ENCODE measurements around the gene DPY30. TPM values are rescaled to one million over a fixed set of nuclear protein-coding genes. Genes with fewer than 3 reads are reported as not detected.
"Not testable (repeated sequence)": the region's sequence is repeated elsewhere in the genome, so short reads cannot be mapped to it uniquely, and the experiment has no call there.

The DPY30 gene
- total RNA-seq, 1 experiment from 2014 or later = 105 TPM

DNA sequence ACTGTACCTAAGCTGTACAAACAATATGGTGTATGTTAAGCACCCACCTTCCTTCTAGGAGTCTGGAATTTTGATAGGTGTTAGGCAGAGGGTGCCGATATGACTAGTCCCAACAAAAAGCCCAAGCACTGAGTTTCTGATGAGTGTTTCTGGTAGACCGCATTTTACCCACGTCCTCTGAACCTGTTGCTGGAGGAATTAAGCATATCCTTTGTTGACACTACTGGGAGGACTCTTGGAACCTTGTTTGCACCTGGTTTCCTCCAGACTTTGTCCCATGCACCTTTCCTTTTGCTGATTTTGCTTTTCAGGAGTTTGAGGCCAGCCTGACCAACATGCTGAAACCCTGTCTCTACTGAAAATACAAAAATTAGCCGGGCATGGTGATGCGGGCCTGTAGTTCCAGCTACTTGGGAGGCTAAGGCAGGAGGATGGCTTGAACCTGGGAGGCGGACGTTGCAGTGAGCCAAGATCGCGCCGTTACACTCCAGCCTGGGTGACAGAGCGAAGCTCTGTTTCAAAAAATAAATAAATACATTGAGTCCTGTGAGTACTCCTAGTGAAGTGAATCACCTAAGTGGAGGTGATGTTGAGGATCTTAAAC is 12.3 kb upstream of the DPY30 start:
- no peaks in the 10 kb centered on the region for H3K27me3 ChIP-seq (ENCODE audit: control insufficient read depth, insufficient read depth, low read length)
- BruUV-seq (replicated peaks) = no TSS peak
- in situ Hi-C loops (cut with HindIII; ENCODE audit: low pct_unique_long_range_greater_than_20kb, low sequenced_read_pairs) = no loop called here
- H3K36me3 ChIP-seq (ENCODE audit: control insufficient read depth, insufficient read depth, low read length) = no peaks in the 10 kb centered on the region
- TF ChIP-seq POLR2AphosphoS5 (IDR thresholded peaks at IDR 0.05; ENCODE audit: low read depth, low read length) = no peak
- TF ChIP-seq, protein P1, sequence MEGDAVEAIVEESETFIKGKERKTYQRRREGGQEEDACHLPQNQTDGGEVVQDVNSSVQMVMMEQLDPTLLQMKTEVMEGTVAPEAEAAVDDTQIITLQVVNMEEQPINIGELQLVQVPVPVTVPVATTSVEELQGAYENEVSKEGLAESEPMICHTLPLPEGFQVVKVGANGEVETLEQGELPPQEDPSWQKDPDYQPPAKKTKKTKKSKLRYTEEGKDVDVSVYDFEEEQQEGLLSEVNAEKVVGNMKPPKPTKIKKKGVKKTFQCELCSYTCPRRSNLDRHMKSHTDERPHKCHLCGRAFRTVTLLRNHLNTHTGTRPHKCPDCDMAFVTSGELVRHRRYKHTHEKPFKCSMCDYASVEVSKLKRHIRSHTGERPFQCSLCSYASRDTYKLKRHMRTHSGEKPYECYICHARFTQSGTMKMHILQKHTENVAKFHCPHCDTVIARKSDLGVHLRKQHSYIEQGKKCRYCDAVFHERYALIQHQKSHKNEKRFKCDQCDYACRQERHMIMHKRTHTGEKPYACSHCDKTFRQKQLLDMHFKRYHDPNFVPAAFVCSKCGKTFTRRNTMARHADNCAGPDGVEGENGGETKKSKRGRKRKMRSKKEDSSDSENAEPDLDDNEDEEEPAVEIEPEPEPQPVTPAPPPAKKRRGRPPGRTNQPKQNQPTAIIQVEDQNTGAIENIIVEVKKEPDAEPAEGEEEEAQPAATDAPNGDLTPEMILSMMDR (IDR thresholded peaks at IDR 0.05) = no peak
- TF ChIP-seq REST (IDR thresholded peaks at IDR 0.05; ENCODE audit: insufficient read depth in 1 of 2, low read depth in 2 of 2, low read length in 1 of 2) = no peak
- TF ChIP-seq TCF7L2 (IDR thresholded peaks at IDR 0.05; ENCODE audit: low read depth, low read length) = no peak
- no peak for TF ChIP-seq SIN3A (IDR thresholded peaks at IDR 0.05; ENCODE audit: borderline replicate concordance, insufficient read depth, low read depth, low read length)
- ChIA-PET CTCF (interaction anchor here (1.0 kb wide), 1 partner anchor 12 kb away, joined by 3 read pairs; no protein-coding TSS in a partner anchor), POLR2A (no interaction called here)
- H3K4me1 ChIP-seq (ENCODE audit: control insufficient read depth, insufficient read depth, low read length) = no peaks in the 10 kb centered on the region
- no peak overlapping the region for H3K27ac ChIP-seq (ENCODE audit: low read length)
- intact Hi-C loops (cut with micrococcal nuclease; ENCODE audit: unreplicated experiment) = no loop called here
- ATAC-seq (0 out of 2 replicates have a peak, but pooled peaks have one; percentile 48), DNase-seq (ENCODE audit: low read depth, low spot score) (no peak)
- H3K9me3 ChIP-seq (ENCODE audit: control insufficient read depth, insufficient read depth, low read depth, low read length) = no peaks in the 10 kb centered on the region
- H3K4me3 ChIP-seq (ENCODE audit: low read depth in 2 of 2, low read length in 2 of 2) = no peak overlapping the region

- no peaks in the 10 kb centered on the region for H3K27me3 ChIP-seq (ENCODE audit: control insufficient read depth, insufficient read depth, low read length)
- ATAC-seq = no peak
- intact Hi-C loops (cut with micrococcal nuclease; ENCODE audit: unreplicated experiment) = no loop called here
- no peak for TF ChIP-seq TCF7L2 (IDR thresholded peaks at IDR 0.05; ENCODE audit: low read depth, low read length)
- no peak for TF ChIP-seq POLR2AphosphoS5 (IDR thresholded peaks at IDR 0.05; ENCODE audit: low read depth, low read length)
- no peak for TF ChIP-seq SIN3A (IDR thresholded peaks at IDR 0.05; ENCODE audit: borderline replicate concordance, insufficient read depth, low read depth, low read length)
- TF ChIP-seq, protein P1 (IDR thresholded peaks at IDR 0.05) = no peak
- TF ChIP-seq REST (IDR thresholded peaks at IDR 0.05; ENCODE audit: insufficient read depth in 1 of 2, low read depth in 2 of 2, low read length in 1 of 2) = no peak
- H3K9me3 ChIP-seq (ENCODE audit: control insufficient read depth, insufficient read depth, low read depth, low read length) = no peaks in the 10 kb centered on the region
- no TSS peak for BruUV-seq (replicated peaks)
- DNase-seq (ENCODE audit: low read depth, low spot score) = no peak
- in situ Hi-C loops (cut with HindIII; ENCODE audit: low pct_unique_long_range_greater_than_20kb, low sequenced_read_pairs) = no loop called here
- H3K4me1 ChIP-seq (ENCODE audit: control insufficient read depth, insufficient read depth, low read length) = peaks cover 5% of the 10 kb centered on the region; the same call in 1 of the 2 replicates
- H3K4me3 ChIP-seq (ENCODE audit: low read depth in 2 of 2, low read length in 2 of 2) = no peak overlapping the region
- no peaks in the 10 kb centered on the region; the same call in 1 of the 2 replicates for H3K36me3 ChIP-seq (ENCODE audit: control insufficient read depth, insufficient read depth, low read length)
- CTCF ChIA-PET = no interaction called here
- no peak overlapping the region for H3K27ac ChIP-seq (ENCODE audit: low read length)
- POLR2A ChIA-PET = no interaction called here
Measured at GRCh38 chr2:32043561-32043960, 4.0 kb upstream of the DPY30 start.

GRCh38 chr2:32034198-32034887 is 5.3 kb downstream of the DPY30 start:
- H3K4me1 ChIP-seq (ENCODE audit: control insufficient read depth, insufficient read depth, low read length); ATAC-seq; CTCF ChIA-PET; H3K4me3 ChIP-seq (ENCODE audit: low read depth in 2 of 2, low read length in 2 of 2); intact Hi-C loops (cut with micrococcal nuclease; ENCODE audit: unreplicated experiment); H3K27ac ChIP-seq (ENCODE audit: low read length); BruUV-seq (replicated peaks); H3K27me3 ChIP-seq (ENCODE audit: control insufficient read depth, insufficient read depth, low read length); H3K36me3 ChIP-seq (ENCODE audit: control insufficient read depth, insufficient read depth, low read length); DNase-seq (ENCODE audit: low read depth, low spot score); in situ Hi-C loops (cut with HindIII; ENCODE audit: low pct_unique_long_range_greater_than_20kb, low sequenced_read_pairs); H3K9me3 ChIP-seq (ENCODE audit: control insufficient read depth, insufficient read depth, low read depth, low read length): not testable (repeated sequence)
- POLR2A ChIA-PET = interaction anchor here (0.7 kb wide), 1 partner anchor 632 kb away, joined by 3 read pairs; no protein-coding TSS in a partner anchor

Data from Panc1 (cell line).